Type B pancreatic cell (in vitro differentiated cells): ENCODE data around the gene SUCLG2. TPM values are rescaled to one million over a fixed set of nuclear protein-coding genes. Genes with fewer than 3 reads are reported as not detected.

Experiments
- DNase-seq: peaks from one replicate; pipeline ENCODE4 v3.0.0; 2021; ENCODE audit warnings: mixed read lengths; ENCODE audit not compliant: unreplicated experiment; ENCODE audit errors: extremely low spot score
- H3K27ac Mint-ChIP-seq: 2 replicates; pipeline ENCODE4 v1.8.0; 2021; ENCODE audit warnings: mild to moderate bottlenecking, mixed read lengths
- H3K27me3 Mint-ChIP-seq: 2 replicates; pipeline ENCODE4 v1.8.0; 2021; ENCODE audit warnings: mixed read lengths
- H3K36me3 Mint-ChIP-seq: 2 replicates; pipeline ENCODE4 v1.8.0; 2021; ENCODE audit warnings: mixed read lengths
- H3K4me1 Mint-ChIP-seq: one replicate; pipeline ENCODE4 v1.8.0; 2021; ENCODE audit warnings: mixed read lengths; ENCODE audit not compliant: unreplicated experiment
- H3K4me3 Mint-ChIP-seq: 2 replicates; pipeline ENCODE4 v1.8.0; 2021; ENCODE audit warnings: mild to moderate bottlenecking, mixed read lengths
- H3K9me3 Mint-ChIP-seq: 2 replicates; pipeline ENCODE4 v1.8.0; 2021; ENCODE audit warnings: mixed read lengths
- total RNA-seq: library from RNA; stranded (reverse); gene quantifications from 2 replicates; pipeline ENCODE4 v1.2.1, GENCODE V29; 2021; ENCODE audit warnings: low replicate concordance
- TF ChIP-seq, protein P1 (sequence below): fragments of 200-600 bp; sonication (generic); conservative IDR thresholded peaks from 2 replicates; pipeline ENCODE4 v1.5.0; 2021; ENCODE audit warnings: antibody characterized with exemption, mild to moderate bottlenecking

Gene SUCLG2
- total RNA-seq, 1 donor from 2014 or later, result 42.8 TPM

DNA sequence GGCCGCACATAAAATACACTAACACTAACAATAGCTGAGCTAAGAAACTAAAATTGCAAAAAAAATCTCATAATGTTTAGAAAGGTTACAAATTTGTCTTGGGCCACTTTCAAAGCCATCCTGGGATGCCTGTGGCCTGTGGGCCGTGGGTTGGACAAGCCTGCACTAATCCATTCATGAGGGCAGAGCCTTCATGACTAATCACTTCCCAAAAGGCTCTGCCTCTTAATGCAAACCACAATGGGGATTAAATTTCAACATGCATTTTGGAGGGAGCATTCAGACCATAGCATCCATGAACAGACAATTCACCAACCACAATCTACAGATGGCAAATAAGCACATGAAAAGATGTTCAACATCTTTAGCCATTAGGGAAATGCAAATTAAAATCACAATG lies 128.2 kb downstream of the SUCLG2 start:
- no peaks in the 10 kb centered on the region for H3K27me3 Mint-ChIP-seq
- H3K4me3 Mint-ChIP-seq, result no peak overlapping the region
- H3K4me1 Mint-ChIP-seq, result peaks cover 10% of the 10 kb centered on the region
- peaks cover 11% of the 10 kb centered on the region for H3K36me3 Mint-ChIP-seq
- H3K27ac Mint-ChIP-seq, result no peak overlapping the region
- TF ChIP-seq, protein P1, sequence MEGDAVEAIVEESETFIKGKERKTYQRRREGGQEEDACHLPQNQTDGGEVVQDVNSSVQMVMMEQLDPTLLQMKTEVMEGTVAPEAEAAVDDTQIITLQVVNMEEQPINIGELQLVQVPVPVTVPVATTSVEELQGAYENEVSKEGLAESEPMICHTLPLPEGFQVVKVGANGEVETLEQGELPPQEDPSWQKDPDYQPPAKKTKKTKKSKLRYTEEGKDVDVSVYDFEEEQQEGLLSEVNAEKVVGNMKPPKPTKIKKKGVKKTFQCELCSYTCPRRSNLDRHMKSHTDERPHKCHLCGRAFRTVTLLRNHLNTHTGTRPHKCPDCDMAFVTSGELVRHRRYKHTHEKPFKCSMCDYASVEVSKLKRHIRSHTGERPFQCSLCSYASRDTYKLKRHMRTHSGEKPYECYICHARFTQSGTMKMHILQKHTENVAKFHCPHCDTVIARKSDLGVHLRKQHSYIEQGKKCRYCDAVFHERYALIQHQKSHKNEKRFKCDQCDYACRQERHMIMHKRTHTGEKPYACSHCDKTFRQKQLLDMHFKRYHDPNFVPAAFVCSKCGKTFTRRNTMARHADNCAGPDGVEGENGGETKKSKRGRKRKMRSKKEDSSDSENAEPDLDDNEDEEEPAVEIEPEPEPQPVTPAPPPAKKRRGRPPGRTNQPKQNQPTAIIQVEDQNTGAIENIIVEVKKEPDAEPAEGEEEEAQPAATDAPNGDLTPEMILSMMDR, result no peak
- DNase-seq, result no peak
- peaks cover 3% of the 10 kb centered on the region for H3K9me3 Mint-ChIP-seq

DNA sequence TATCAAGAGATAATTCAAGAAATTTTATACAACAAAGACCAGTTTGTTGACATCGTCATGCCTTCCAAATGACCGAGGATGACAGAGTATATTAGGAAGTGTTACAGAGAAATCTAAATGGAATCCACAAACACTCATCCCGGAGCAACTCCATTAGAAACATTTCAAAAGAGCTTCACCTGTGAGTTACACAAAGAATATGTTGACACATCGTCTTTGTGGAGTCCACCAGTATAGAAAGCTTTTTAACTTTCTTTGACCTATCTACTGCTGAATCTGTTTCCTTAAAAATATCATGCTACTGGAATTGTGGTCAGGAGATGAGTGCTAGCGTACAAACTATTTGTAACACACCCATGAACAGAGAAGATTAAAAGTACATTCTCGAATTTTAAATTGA lies 130.4 kb downstream of the SUCLG2 start:
- peaks cover under 1% of the 10 kb centered on the region for H3K4me1 Mint-ChIP-seq
- H3K27me3 Mint-ChIP-seq, result no peaks in the 10 kb centered on the region
- peaks cover 3% of the 10 kb centered on the region for H3K9me3 Mint-ChIP-seq
- TF ChIP-seq, protein P1, result no peak
- peaks cover 11% of the 10 kb centered on the region for H3K36me3 Mint-ChIP-seq
- H3K4me3 Mint-ChIP-seq, result no peak overlapping the region
- DNase-seq, result no peak
- no peak overlapping the region for H3K27ac Mint-ChIP-seq

DNA sequence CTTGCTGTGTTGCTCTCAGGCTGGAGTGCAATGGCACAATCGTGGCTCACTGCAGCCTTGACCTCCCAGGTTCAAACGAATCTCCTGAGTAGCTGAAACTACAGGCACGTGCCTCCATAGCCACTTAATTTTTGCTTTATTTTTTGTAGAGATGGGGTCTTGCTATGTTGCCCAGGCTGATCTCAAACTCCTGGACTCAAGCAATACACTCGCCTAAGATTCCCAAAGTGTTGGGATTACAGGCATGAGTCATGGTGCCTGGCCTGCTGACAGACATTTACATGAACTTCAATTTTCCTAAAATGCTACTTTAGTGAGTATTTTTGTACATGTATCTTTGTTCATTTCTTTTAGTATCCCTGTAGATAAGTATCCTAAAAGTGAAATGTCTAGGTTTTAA lies 132.3 kb downstream of the SUCLG2 start:
- no peak overlapping the region for H3K27ac Mint-ChIP-seq
- no peak for DNase-seq
- no peaks in the 10 kb centered on the region for H3K27me3 Mint-ChIP-seq
- H3K36me3 Mint-ChIP-seq, result peaks cover 14% of the 10 kb centered on the region
- peaks cover 3% of the 10 kb centered on the region for H3K9me3 Mint-ChIP-seq
- H3K4me1 Mint-ChIP-seq, result no peaks in the 10 kb centered on the region
- TF ChIP-seq, protein P1, result no peak
- no peak overlapping the region for H3K4me3 Mint-ChIP-seq

DNA sequence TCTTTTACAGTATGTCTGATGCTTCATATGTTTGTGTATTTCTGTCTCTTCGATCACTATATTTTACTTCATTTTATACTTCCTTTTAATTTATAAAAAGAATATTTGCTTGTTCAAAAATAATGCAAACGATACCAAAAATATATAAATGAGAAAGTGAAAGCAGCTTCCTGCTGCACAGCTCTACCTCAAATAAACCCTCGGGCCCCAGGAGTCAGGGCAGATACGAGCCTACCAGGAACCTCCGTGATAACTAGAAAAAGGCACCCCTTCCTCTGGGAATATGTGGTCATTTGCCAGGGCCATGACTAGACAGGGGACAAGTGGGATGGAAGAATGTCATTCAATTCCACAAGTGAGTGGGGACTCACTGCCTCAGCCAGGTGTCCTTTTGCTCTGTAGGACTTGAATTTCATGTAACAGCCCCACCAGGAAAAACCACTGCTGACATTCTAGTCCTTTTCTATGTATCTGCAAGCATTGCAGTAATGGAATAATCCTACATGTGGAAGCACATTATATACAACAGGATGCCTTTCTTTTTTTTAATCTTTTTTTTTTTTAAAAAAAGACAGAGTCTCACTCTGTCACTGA lies 133.3 kb downstream of the SUCLG2 start:
- H3K27me3 Mint-ChIP-seq, result no peaks in the 10 kb centered on the region
- DNase-seq, result no peak
- H3K36me3 Mint-ChIP-seq, result peaks cover 8% of the 10 kb centered on the region
- TF ChIP-seq, protein P1, result no peak
- peaks cover 1% of the 10 kb centered on the region for H3K9me3 Mint-ChIP-seq
- no peak overlapping the region for H3K27ac Mint-ChIP-seq
- H3K4me1 Mint-ChIP-seq, result no peaks in the 10 kb centered on the region
- no peak overlapping the region for H3K4me3 Mint-ChIP-seq

DNA sequence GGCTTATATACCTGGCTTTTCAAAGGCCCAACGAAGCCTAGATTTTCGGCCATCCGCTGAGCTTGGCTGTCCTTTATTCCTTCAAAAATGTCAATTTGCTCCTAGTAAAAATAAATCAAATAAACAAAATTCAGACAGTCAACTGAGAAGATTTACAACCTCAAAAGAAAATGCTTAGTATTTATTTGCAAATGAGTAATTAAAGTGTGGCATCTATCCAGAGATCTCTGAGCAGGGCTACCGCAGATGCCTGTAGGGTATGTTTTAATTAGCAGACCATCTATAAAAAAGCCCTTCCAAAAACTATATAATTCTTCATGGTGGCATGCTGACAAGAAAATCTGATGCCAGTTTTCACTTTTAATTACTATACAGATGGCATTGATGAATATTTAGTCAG lies 136.2 kb downstream of the SUCLG2 start:
- Mint-ChIP-seq H3K9me3 (peaks cover 4% of the 10 kb centered on the region), H3K4me1 (peaks cover 6% of the 10 kb centered on the region)

More for the DNA sequence above, 136.2 kb downstream of the SUCLG2 start:
- TF ChIP-seq, protein P1, result no peak
- no peak for DNase-seq
- Mint-ChIP-seq H3K27me3 (no peaks in the 10 kb centered on the region), H3K36me3 (peaks cover 19% of the 10 kb centered on the region), H3K4me3 (no peak overlapping the region), H3K27ac (no peak overlapping the region)
